ENCODE results near the gene DHX29.

The DHX29 gene

DNA sequence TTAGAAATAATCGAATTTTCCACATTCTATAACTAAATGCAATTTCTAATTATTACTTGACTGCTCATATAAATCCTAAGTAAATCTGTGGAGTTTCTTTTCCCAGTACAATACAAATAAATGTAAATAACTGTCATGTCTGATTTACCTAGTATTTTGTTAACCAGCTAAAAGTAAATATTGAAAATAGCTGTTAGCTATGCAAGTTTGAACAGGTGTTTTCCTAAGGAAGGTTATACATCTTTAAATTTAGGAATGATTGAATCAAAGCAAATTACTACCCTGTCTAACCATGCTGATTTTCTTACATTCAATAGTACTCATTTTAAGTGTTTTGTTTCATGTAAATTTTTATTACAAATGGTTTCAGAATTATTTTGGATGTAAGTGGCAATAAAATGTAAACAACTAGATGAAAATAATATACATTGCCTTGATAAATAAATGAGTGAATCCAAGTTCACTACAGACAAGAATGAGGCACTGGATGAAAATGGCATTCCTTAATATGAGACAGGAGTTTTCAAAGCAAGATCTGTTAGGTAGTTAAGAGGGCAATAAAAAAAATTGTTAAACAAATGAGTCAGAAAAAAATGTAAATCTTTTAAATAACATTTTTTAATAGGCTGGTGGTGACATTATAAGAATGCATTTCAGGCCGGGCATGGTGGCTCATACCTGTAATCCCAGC lies 96.2 kb downstream of the DHX29 start:
- DNase-seq (ENCODE audit: low read depth, low spot score): no peak
- H3K27ac ChIP-seq: no peak overlapping the region

Measured in epithelial cell of prostate (primary cell).